HL-60 (cell line): ENCODE results near the gene LIMS2.

ENCODE experiments used
- CTCF ChIP-seq: IDR thresholded peaks from one replicate; pipeline ENCODE4 v1.5.1; 2011; ENCODE audit warnings: low read length, control low read depth, inconsistent platforms; ENCODE audit not compliant: insufficient read depth
- GABPA ChIP-seq: IDR thresholded peaks from 2 replicates; pipeline ENCODE4 v1.6.1; 2012; ENCODE audit warnings: low read depth
- POLR2AphosphoS5 ChIP-seq: IDR thresholded peaks from 2 replicates; pipeline ENCODE4 v1.6.1; 2012; ENCODE audit warnings: low read depth
- REST ChIP-seq: IDR thresholded peaks from 2 replicates; pipeline ENCODE4 v1.6.1; 2012; ENCODE audit warnings: low read depth; ENCODE audit not compliant: insufficient replicate concordance

GRCh38 chr2:127630096-127630863 lies 45.0 kb downstream of the LIMS2 start:
- TF ChIP-seq POLR2AphosphoS5 = no peak
- no peak for TF ChIP-seq CTCF
- TF ChIP-seq REST = no peak
- TF ChIP-seq GABPA = no peak
